Heart right ventricle (tissue), 16 donors: ENCODE data around the gene RIOX2. TPM values are rescaled to one million over a fixed set of nuclear protein-coding genes. Genes with fewer than 3 reads are reported as not detected.

Experiments used
- ATAC-seq, 8 donors: fragments of 200-7000 bp; cut with Tn5 transposase; one replicate each; pipeline ENCODE4 v1.9.1; 2020; ENCODE audit warnings: mild to moderate bottlenecking in 8 of 8, moderate library complexity in 8 of 8, moderate number of reproducible peaks in 1 of 8
- DNase-seq, 2 donors: peaks; one replicate each; pipeline ENCODE4 v3.0.0-alpha.2; 2020
- H3K27ac ChIP-seq, 10 donors: fragments of 200-600 bp; sonication (generic) in 2 of 10; one replicate each; pipeline versions ENCODE4 v1.5.0 to v1.8.0; 2020 to 2022; ENCODE audit warnings: mild to moderate bottlenecking in 3 of 10
- H3K27me3 ChIP-seq, 7 donors: fragments of 200-600 bp; one replicate each; pipeline ENCODE4 v1.8.0; 2021 to 2022; ENCODE audit warnings: mild to moderate bottlenecking in 2 of 7
- H3K36me3 ChIP-seq, 9 donors: fragments of 200-600 bp; sonication (generic) in 1 of 9; one replicate each; pipeline versions ENCODE4 v1.5.0 to v1.8.0; 2020 to 2022; ENCODE audit warnings: mild to moderate bottlenecking in 2 of 9
- H3K4me1 ChIP-seq, 9 donors: fragments of 200-600 bp; sonication (generic) in 1 of 9; one replicate each; pipeline versions ENCODE4 v1.5.0 to v1.8.0; 2020 to 2022; ENCODE audit warnings: mild to moderate bottlenecking in 4 of 9
- H3K4me3 ChIP-seq, 10 donors: fragments of 200-600 bp; sonication (generic) in 2 of 10; one replicate each; pipeline versions ENCODE4 v1.5.0 to v1.8.0; 2020 to 2022; ENCODE audit warnings: mild to moderate bottlenecking in 7 of 10, moderate library complexity in 2 of 10
- H3K9me3 ChIP-seq, 11 donors: fragments of 200-600 bp in 10 of 11; sonication (generic) in 2 of 11; one replicate each; pipeline versions ENCODE4 v1.5.0 to v1.8.0; 2013 to 2022; ENCODE audit warnings: mild to moderate bottlenecking in 2 of 11, control low read depth in 1 of 11, moderate library complexity in 1 of 11
- CTCF ChIP-seq, 9 donors: fragments of 200-600 bp; sonication (generic) in 2 of 9; IDR thresholded peaks; one replicate each; pipeline versions ENCODE4 v1.5.0 to v1.8.0; 2021 to 2022; ENCODE audit warnings: antibody characterized with exemption in 9 of 9, mild to moderate bottlenecking in 5 of 9, moderate library complexity in 1 of 9
- WGBS, 2 donors: extraction: QIAGEN DNeasy Blood & Tissue Kit; methylation state at CpG; one replicate each; pipeline ENCODE4 v1.1.7; 2013; ENCODE audit warnings: inconsistent platforms in 1 of 2; 5-methylcytosine and 5-hydroxymethylcytosine counted together
- intact Hi-C, 10 donors: fragments of 100-400 bp; cut with DNase I; formaldehyde crosslinking; loops; one replicate each; pipeline versions ENCODE4 v1.11.1 to v1.14.2; 2022
- polyA plus RNA-seq, 2 donors: library from polyadenylated mRNA; stranded (reverse); fragments of 200-250 nt; gene quantifications; one replicate each; pipeline ENCODE4 v1.2.3, GENCODE V29; 2013
- total RNA-seq, 10 donors: library from RNA; stranded (reverse); fragmentation: NEBNext Ultra II Directional in 3 of 10; extraction: Animal tissue kit (Norgen Biotek cat#: 25700) in 3 of 10; gene quantifications; one replicate each; pipeline versions ENCODE4 v1.2.1 to v1.2.4, GENCODE V29; 2021 to 2023
- donor health status: Arrhythmogenic right ventricular cardiomyopathy.
- donor health status: ischemic (EF 13 %, LVEDD 7.1; RV severe dilation, severe dysfunction).
- donor health status: healthy with polysubstance abuse.
- donor health status: DM: no; HTN: yes; CAD: no.
- donor health status: DM: no; HTN: no; CAD: no.
- donor health status: ischemic (EF 25% LVEDD 6.9; RV normal size, moderate dysfunction).
- donor health status: ischemic (EF 25% LVEDD 5.7; RV mildly dilated, moderate dysfunction).
- donor health status: healthy.
- donor health status: DM: yes; HTN: yes; CAD: no.
- donor health status: Ischemic cardiomyopathy.
- donor health status: ischemic (EF 35%, LVEDD 5.7; RV mildly dilated, moderate dysfunction).
- donor health status: nonischemic (EF 11% LVEDD 7.7; RV severe dilation, severe dysfunction).
- donor health status: DM: yes; HTN: yes; CAD: no.
- donor health status: PGD.
- donor health status: ischemic (EF 29% LVEDD 5.4; RV normal size, mild dysfunction).
- donor health status: nonischemic (EF 23%, LVEDD 6.1; RV moderate dilation, normal function).

Gene RIOX2
- total and polyA plus RNA-seq, 12 donors: 8.4 to 15.8 (median 12.0) TPM

GRCh38 chr3:97994328-97994945 is 22.2 kb upstream of the RIOX2 start:
- TF ChIP-seq CTCF (IDR thresholded peaks at IDR 0.05): no peak
- Histone ChIP-seq H3K36me3 (no peaks in the 10 kb centered on the region), H3K27me3 (no peaks in the 10 kb centered on the region), H3K27ac (no peak overlapping the region), H3K4me1 (no peaks in the 10 kb centered on the region), H3K4me3 (no peak overlapping the region), H3K9me3 (no peaks in the 10 kb centered on the region)
- 83 to 84% methylated on average over 2 of the region's 2 CpGs for WGBS, 2 donors
- no peak for ATAC-seq
- DNase-seq: no peak
- intact Hi-C loops: no loop called here

DNA sequence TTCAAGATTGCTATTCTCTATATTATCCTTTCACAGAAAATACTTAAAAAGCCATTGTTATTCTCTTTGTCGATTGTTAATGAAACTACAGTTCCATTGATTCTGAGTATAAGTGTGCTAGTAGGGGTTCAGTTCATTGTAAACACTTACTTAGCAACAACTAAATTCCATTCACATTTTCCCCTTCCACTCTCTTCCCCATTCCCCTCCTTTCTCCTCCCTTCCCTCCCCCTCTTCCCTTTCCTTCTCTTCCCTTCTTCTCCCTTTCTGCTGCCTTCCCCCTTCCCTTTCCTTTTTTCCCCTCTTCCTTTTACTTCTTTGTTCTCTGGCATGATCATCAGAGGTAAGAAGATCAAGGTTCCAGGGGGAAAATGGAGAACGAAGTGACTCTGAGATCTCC is 21.3 kb upstream of the RIOX2 start:
- H3K27ac ChIP-seq: no peak overlapping the region
- H3K27me3 ChIP-seq: no peaks in the 10 kb centered on the region
- WGBS, 2 donors: 71 to 77% methylated on average over 2 of the region's 2 CpGs
- no peaks in the 10 kb centered on the region for H3K9me3 ChIP-seq
- no peaks in the 10 kb centered on the region for H3K4me1 ChIP-seq
- no peak for TF ChIP-seq CTCF (IDR thresholded peaks at IDR 0.05)
- intact Hi-C loops: no loop called here
- DNase-seq (no peak), ATAC-seq (no peak)
- no peaks in the 10 kb centered on the region for H3K36me3 ChIP-seq
- no peak overlapping the region for H3K4me3 ChIP-seq

- DNase-seq (no peak), ATAC-seq (no peak)
- H3K4me1 ChIP-seq: no peaks in the 10 kb centered on the region
- intact Hi-C loops: no loop called here
- H3K27me3 ChIP-seq: no peaks in the 10 kb centered on the region
- H3K36me3 ChIP-seq: no peaks in the 10 kb centered on the region
- no peak overlapping the region for H3K27ac ChIP-seq
- H3K4me3 ChIP-seq: no peak overlapping the region
- WGBS, 2 donors: 95 to 98% methylated on average over 2 of the region's 2 CpGs
- TF ChIP-seq CTCF (IDR thresholded peaks at IDR 0.05): no peak
- no peaks in the 10 kb centered on the region for H3K9me3 ChIP-seq
Measured at GRCh38 chr3:97992547-97993173, 20.4 kb upstream of the RIOX2 start.

- H3K36me3 ChIP-seq: no peaks in the 10 kb centered on the region
- no peak for TF ChIP-seq CTCF (IDR thresholded peaks at IDR 0.05)
- H3K4me3 ChIP-seq: no peak overlapping the region
- ATAC-seq: no peak
- intact Hi-C loops: no loop called here
- DNase-seq: no peak
- H3K27ac ChIP-seq: no peak overlapping the region
- WGBS, 2 donors: 71 to 78% methylated on average over 5 of the region's 5 CpGs
- H3K9me3 ChIP-seq: no peaks in the 10 kb centered on the region
- H3K27me3 ChIP-seq: no peaks in the 10 kb centered on the region
- no peaks in the 10 kb centered on the region for H3K4me1 ChIP-seq
Measured at GRCh38 chr3:97991293-97991682, 19.1 kb upstream of the RIOX2 start.
